H1 (cell line): ENCODE results near the gene GUCA2B. TPM values are rescaled to one million over a fixed set of nuclear protein-coding genes. Genes with fewer than 3 reads are reported as not detected.

ENCODE experiments used
- CTCF ChIA-PET: fragments of 300-600 bp; sonication (Branson Sonifier 250); formaldehyde crosslinking; loops from one replicate; lab custom pipeline; 2021; ENCODE audit not compliant: partially characterized antibody; lab: Charles Lee
- POLR2A ChIA-PET: fragments of 300-600 bp; sonication (Branson Sonifier 250); formaldehyde crosslinking; loops from one replicate; lab custom pipeline; 2021; ENCODE audit warnings: inconsistent platforms; ENCODE audit not compliant: partially characterized antibody; lab: Charles Lee
- DNase-seq, 2 experiments: peaks; one replicate each; pipeline versions ENCODE4 v3.0.0 to v3.0.0-alpha.2; 2010 to 2022; ENCODE audit warnings: low spot score in 2 of 2, low read depth in 1 of 2, mixed read lengths in 1 of 2
- FAIRE-seq: peaks from 2 replicates; lab custom pipeline; 2011; peaks lifted over from hg19 to GRCh38; lab: Jason Lieb, UNC
- H2AFZ ChIP-seq: 2 replicates; pipeline ENCODE4 v1.8.1; 2012; ENCODE audit warnings: low read length, inconsistent platforms
- H2AK5ac ChIP-seq: 2 replicates; pipeline ENCODE4 v1.6.1; 2013; ENCODE audit warnings: low read depth, low read length
- H2BK120ac ChIP-seq: replicated peaks from 2 replicates; pipeline ENCODE3; 2013; ENCODE audit warnings: low read depth, low read length, inconsistent platforms
- H2BK12ac ChIP-seq: 2 replicates; pipeline ENCODE4 v1.6.1; 2013; ENCODE audit warnings: low read depth, low read length
- H2BK15ac ChIP-seq: 2 replicates; pipeline ENCODE4 v1.6.1; 2013; ENCODE audit warnings: low read length
- H2BK20ac ChIP-seq: 2 replicates; pipeline ENCODE4 v1.6.1; 2013; ENCODE audit warnings: low read length
- H2BK5ac ChIP-seq: 2 replicates; pipeline ENCODE4 v1.6.1; 2013; ENCODE audit warnings: low read depth, low read length
- H3K14ac ChIP-seq: 2 replicates; pipeline ENCODE4 v1.6.1; 2013; ENCODE audit warnings: inconsistent platforms; ENCODE audit not compliant: insufficient read length
- H3K18ac ChIP-seq: 2 replicates; pipeline ENCODE4 v1.6.1; 2013; ENCODE audit warnings: low read length; ENCODE audit errors: extremely low read depth
- H3K23ac ChIP-seq: 2 replicates; pipeline ENCODE4 v1.6.1; 2013; ENCODE audit warnings: inconsistent platforms; ENCODE audit not compliant: insufficient read length
- H3K23me2 ChIP-seq: 2 replicates; pipeline ENCODE4 v1.6.1; 2013; ENCODE audit warnings: low read depth, low read length
- H3K27ac ChIP-seq: 2 replicates; pipeline ENCODE4 v1.6.1; 2011; ENCODE audit warnings: low read depth, low read length, inconsistent platforms
- H3K27me3 ChIP-seq, 4 experiments: replicated peaks in 1 of 4; 1 replicate in 1 of 4; 2 replicates in 3 of 4; pipeline versions ENCODE4 v1.6.1 to v1.8.1; 2011 to 2013; ENCODE audit warnings: low read length in 3 of 4, mild to moderate bottlenecking in 3 of 4, inconsistent platforms in 2 of 4, mixed read lengths in 2 of 4, moderate library complexity in 1 of 4; ENCODE audit not compliant: control insufficient read depth in 3 of 4, insufficient read depth in 3 of 4; ENCODE audit errors: extremely low read depth in 1 of 4
- H3K36me3 ChIP-seq, 4 experiments: 2 replicates each; pipeline versions ENCODE4 v1.6.1 to v1.8.1; 2011 to 2013; ENCODE audit warnings: mild to moderate bottlenecking in 4 of 4, low read length in 3 of 4, moderate library complexity in 2 of 4, control low read depth in 1 of 4, inconsistent platforms in 1 of 4; ENCODE audit not compliant: insufficient read depth in 4 of 4, control insufficient read depth in 2 of 4
- H3K4ac ChIP-seq: replicated peaks from 2 replicates; pipeline ENCODE3; 2013; ENCODE audit warnings: low read length, low read depth, mixed read lengths, inconsistent platforms; ENCODE audit not compliant: insufficient read length
- H3K4me1 ChIP-seq, 4 experiments: replicated peaks in 1 of 4; 1 replicate in 1 of 4; 2 replicates in 3 of 4; pipeline versions ENCODE4 v1.6.1 to v1.8.1; 2011 to 2013; ENCODE audit warnings: low read length in 3 of 4, inconsistent platforms in 2 of 4, mixed read lengths in 1 of 4; ENCODE audit not compliant: insufficient read depth in 4 of 4, control insufficient read depth in 3 of 4
- H3K4me2 ChIP-seq, 2 experiments: 2 replicates each; pipeline versions ENCODE4 v1.6.1 to v1.8.1; 2011 to 2013; ENCODE audit warnings: low read depth in 2 of 2, low read length in 2 of 2, control low read depth in 1 of 2, inconsistent platforms in 1 of 2, mild to moderate bottlenecking in 1 of 2; ENCODE audit not compliant: insufficient read depth in 1 of 2
- H3K4me3 ChIP-seq, 4 experiments: fragments of 200-600, 300-600 bp in 1 of 4; sonication (generic), shearing (Covaris generic), sonication (Bioruptor Twin) in 1 of 4; 2 replicates each; pipeline versions ENCODE4 v1.5.1 to v1.8.1; 2011 to 2016; ENCODE audit warnings: low read length in 4 of 4, low read depth in 3 of 4, control low read depth in 2 of 4, inconsistent platforms in 2 of 4, mild to moderate bottlenecking in 2 of 4, mixed read lengths in 1 of 4, moderate library complexity in 1 of 4; ENCODE audit not compliant: insufficient read depth in 2 of 4; ENCODE audit errors: extremely low read depth in 1 of 4
- H3K56ac ChIP-seq: replicated peaks from 2 replicates; pipeline ENCODE3; 2013; ENCODE audit warnings: low read depth, mild to moderate bottlenecking, mixed read lengths, low read length, inconsistent platforms; ENCODE audit not compliant: insufficient read length
- H3K79me1 ChIP-seq: 2 replicates; pipeline ENCODE4 v1.6.1; 2013; ENCODE audit warnings: low read depth, low read length, control low read depth
- H3K79me2 ChIP-seq, 2 experiments: 2 replicates each; pipeline versions ENCODE4 v1.6.1 to v1.8.1; 2012 to 2013; ENCODE audit warnings: low read length in 2 of 2, mild to moderate bottlenecking in 2 of 2, inconsistent platforms in 1 of 2; ENCODE audit not compliant: insufficient read depth in 2 of 2, control insufficient read depth in 1 of 2
- H3K9ac ChIP-seq, 4 experiments: replicated peaks in 1 of 4; 1 replicate in 1 of 4; 2 replicates in 3 of 4; pipeline versions ENCODE4 v1.6.1 to v1.8.1; 2011 to 2013; ENCODE audit warnings: low read depth in 3 of 4, low read length in 3 of 4, control low read depth in 2 of 4, mild to moderate bottlenecking in 2 of 4, moderate library complexity in 2 of 4, inconsistent platforms in 1 of 4; ENCODE audit errors: extremely low read depth in 1 of 4
- H3K9me3 ChIP-seq, 2 experiments: 2 replicates each; pipeline versions ENCODE4 v1.6.1 to v1.8.1; 2012 to 2013; ENCODE audit warnings: mild to moderate bottlenecking in 2 of 2, moderate library complexity in 2 of 2, control low read depth in 1 of 2, inconsistent platforms in 1 of 2, low read depth in 1 of 2, low read length in 1 of 2, mixed read lengths in 1 of 2; ENCODE audit not compliant: insufficient read depth in 2 of 2
- H4K20me1 ChIP-seq, 2 experiments: replicated peaks in 1 of 2; 2 replicates each; pipeline versions ENCODE3 to v1.8.1; 2011 to 2013; ENCODE audit warnings: inconsistent platforms in 2 of 2, low read length in 2 of 2, mild to moderate bottlenecking in 1 of 2; ENCODE audit not compliant: insufficient read depth in 2 of 2, control insufficient read depth in 1 of 2
- H4K5ac ChIP-seq: 2 replicates; pipeline ENCODE4 v1.6.1; 2013; ENCODE audit warnings: low read length, low read depth, mixed read lengths, inconsistent platforms; ENCODE audit not compliant: insufficient read length
- H4K8ac ChIP-seq: 2 replicates; pipeline ENCODE4 v1.8.0; 2013; ENCODE audit warnings: mild to moderate bottlenecking, moderate library complexity, low read length, inconsistent platforms; ENCODE audit not compliant: insufficient read depth; ENCODE audit errors: extremely low read depth
- H4K91ac ChIP-seq: replicated peaks from 2 replicates; pipeline ENCODE3; 2013; ENCODE audit warnings: low read length, mixed read lengths, inconsistent platforms; ENCODE audit not compliant: insufficient read length
- CBX8 ChIP-seq: fragments of 300-800, 300-1000 bp; sonication (generic); IDR thresholded peaks from 2 replicates; pipeline ENCODE4 v1.7.1; 2016; ENCODE audit warnings: low read depth, low read length, borderline replicate concordance
- KDM5A ChIP-seq: fragments of 200-600 bp; IDR thresholded peaks from 2 replicates; pipeline ENCODE4 v1.7.1; 2012; ENCODE audit warnings: mild to moderate bottlenecking, low read length, inconsistent platforms, mixed read lengths
- MAFK ChIP-seq: IDR thresholded peaks from 2 replicates; pipeline ENCODE4 v1.6.1; 2012; ENCODE audit warnings: low read depth, mild to moderate bottlenecking, improper control_type of control experiment, low read length
- PHF8 ChIP-seq: fragments of 200-600 bp; sonication (generic); conservative IDR thresholded peaks from 2 replicates; pipeline ENCODE4 v1.7.1; 2012; ENCODE audit warnings: low read depth, mild to moderate bottlenecking, inconsistent platforms, low read length, moderate library complexity
- RXRA ChIP-seq: IDR thresholded peaks from 2 replicates; pipeline ENCODE4 v1.6.1; 2011; ENCODE audit warnings: low read depth, mild to moderate bottlenecking, low read length, moderate library complexity; ENCODE audit not compliant: insufficient read depth
- TAF7 ChIP-seq: optimal IDR thresholded peaks from 2 replicates; pipeline ENCODE3; 2011; ENCODE audit warnings: low read depth, mild to moderate bottlenecking, inconsistent platforms, low read length, moderate library complexity, borderline replicate concordance
- WGBS, 2 experiments: shearing (Covaris generic) in 1 of 2; methylation state at CpG; one replicate each; pipeline versions ENCODE4 v1.1.6 to v1.1.7; 2013 to 2015; ENCODE audit warnings: low lambda C conversion rate in 2 of 2, mixed read lengths in 2 of 2, inconsistent platforms in 1 of 2, low coverage in 1 of 2, missing lambda C conversion rate in 1 of 2; ENCODE audit not compliant: insufficient replicate concordance in 2 of 2, insufficient coverage in 1 of 2, insufficient read length in 1 of 2; ENCODE audit errors: extremely low coverage in 1 of 2, missing lambda C conversion rate in 1 of 2; 5-methylcytosine and 5-hydroxymethylcytosine counted together
- polyA plus RNA-seq, 7 experiments: library from polyadenylated mRNA; depleted of rRNA in 3 of 7; stranded (reverse) in 5 of 7; unstranded in 2 of 7; fragments of >200 nt in 5 of 7; fragments of 200-250 nt in 2 of 7; gene quantifications; 1 replicate in 5 of 7; 2 replicates in 1 of 7; 4 replicates in 1 of 7; pipeline versions ENCODE4 v1.2.1 to v1.2.3, GENCODE V29; 2011 to 2013; ENCODE audit warnings: missing spikeins in 2 of 7, mixed read lengths in 2 of 7
- total RNA-seq: library from RNA; stranded (reverse); fragmentation: NEBNext Ultra II Directional; extraction: Animal tissue kit (Norgen Biotek cat#: 25700); gene quantifications from 2 replicates; pipeline ENCODE4 v1.2.1, GENCODE V29; 2021
- TF ChIP-seq, protein P1 (sequence below): IDR thresholded peaks from 2 replicates; pipeline ENCODE4 v1.6.1; 2012; ENCODE audit warnings: inconsistent platforms

The GUCA2B gene
- total and polyA plus RNA-seq, 2 of the 8 experiments (the other 6 are each of a cell fraction or from before 2014, with no cell fraction given): not detected

DNA sequence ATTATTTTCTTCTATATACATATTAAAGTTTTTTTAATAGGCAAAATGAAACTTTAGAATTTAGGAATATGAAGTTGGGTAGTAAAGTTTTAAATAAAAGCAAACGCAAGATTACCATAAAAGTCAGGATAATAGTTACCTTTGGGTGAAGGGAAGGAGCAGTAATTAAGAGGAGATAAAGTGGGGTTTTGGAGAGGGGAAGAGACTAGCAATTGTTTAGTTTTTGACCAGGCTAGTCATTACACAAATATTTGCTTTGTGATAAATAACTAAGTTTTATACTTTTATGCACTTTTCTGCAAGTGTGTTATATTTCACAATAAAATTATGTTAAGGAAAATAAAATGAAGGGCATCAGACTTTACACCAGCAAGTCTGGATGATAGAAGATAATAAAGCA lies 27.7 kb upstream of the GUCA2B start:
- DNase-seq (no peak), FAIRE-seq (no peak)
- Histone ChIP-seq H3K9me3 (no peaks in the 10 kb centered on the region), H3K4ac (no peak overlapping the region), H4K20me1 (no peaks in the 10 kb centered on the region), H2BK12ac (no peak overlapping the region), H2BK15ac (no peak overlapping the region), H2BK5ac (no peak overlapping the region), H2AK5ac (no peak overlapping the region), H3K18ac (no peak overlapping the region), H2BK20ac (no peak overlapping the region), H4K91ac (no peak overlapping the region), H3K23ac (no peak overlapping the region), H4K5ac (no peak overlapping the region), H2BK120ac (no peak overlapping the region), H3K4me2 (no peak overlapping the region), H3K4me3 (no peak overlapping the region), H3K56ac (no peak overlapping the region), H3K9ac (no peak overlapping the region), H3K4me1 (no peaks in the 10 kb centered on the region), H2AFZ (no peak overlapping the region), H3K36me3 (no peaks in the 10 kb centered on the region), H4K8ac (no peak overlapping the region), H3K27me3 (no peaks in the 10 kb centered on the region; a peak in 1 of 7 replicates), H3K23me2 (no peaks in the 10 kb centered on the region; the same call in 1 of the 2 replicates), H3K27ac (no peak overlapping the region), H3K79me2 (no peaks in the 10 kb centered on the region), H3K14ac (no peak overlapping the region), H3K79me1 (no peaks in the 10 kb centered on the region)
- ChIA-PET CTCF (no interaction called here), POLR2A (no interaction called here)
- 89% methylated on average over 1 of the region's 1 CpG; no CpG with 5 or more reads in 1 of the 2 experiments for WGBS, 2 experiments
- TF ChIP-seq RXRA (no peak), KDM5A (no peak), PHF8 (no peak), CBX8 (no peak), TAF7 (no peak), MAFK (no peak)
- TF ChIP-seq, protein P1, sequence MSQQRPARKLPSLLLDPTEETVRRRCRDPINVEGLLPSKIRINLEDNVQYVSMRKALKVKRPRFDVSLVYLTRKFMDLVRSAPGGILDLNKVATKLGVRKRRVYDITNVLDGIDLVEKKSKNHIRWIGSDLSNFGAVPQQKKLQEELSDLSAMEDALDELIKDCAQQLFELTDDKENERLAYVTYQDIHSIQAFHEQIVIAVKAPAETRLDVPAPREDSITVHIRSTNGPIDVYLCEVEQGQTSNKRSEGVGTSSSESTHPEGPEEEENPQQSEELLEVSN: no peak
